GM19240 (cell line): ENCODE measurements around the gene PSMB8.
"Not testable (repeated sequence)": the region's sequence is repeated elsewhere in the genome, so short reads cannot be mapped to it uniquely, and the experiment has no call there.

Experiments used
- DNase-seq: peaks from one replicate; pipeline ENCODE4 v3.0.0; 2011; ENCODE audit warnings: low spot score; ENCODE audit not compliant: insufficient read length

Gene PSMB8

DNA sequence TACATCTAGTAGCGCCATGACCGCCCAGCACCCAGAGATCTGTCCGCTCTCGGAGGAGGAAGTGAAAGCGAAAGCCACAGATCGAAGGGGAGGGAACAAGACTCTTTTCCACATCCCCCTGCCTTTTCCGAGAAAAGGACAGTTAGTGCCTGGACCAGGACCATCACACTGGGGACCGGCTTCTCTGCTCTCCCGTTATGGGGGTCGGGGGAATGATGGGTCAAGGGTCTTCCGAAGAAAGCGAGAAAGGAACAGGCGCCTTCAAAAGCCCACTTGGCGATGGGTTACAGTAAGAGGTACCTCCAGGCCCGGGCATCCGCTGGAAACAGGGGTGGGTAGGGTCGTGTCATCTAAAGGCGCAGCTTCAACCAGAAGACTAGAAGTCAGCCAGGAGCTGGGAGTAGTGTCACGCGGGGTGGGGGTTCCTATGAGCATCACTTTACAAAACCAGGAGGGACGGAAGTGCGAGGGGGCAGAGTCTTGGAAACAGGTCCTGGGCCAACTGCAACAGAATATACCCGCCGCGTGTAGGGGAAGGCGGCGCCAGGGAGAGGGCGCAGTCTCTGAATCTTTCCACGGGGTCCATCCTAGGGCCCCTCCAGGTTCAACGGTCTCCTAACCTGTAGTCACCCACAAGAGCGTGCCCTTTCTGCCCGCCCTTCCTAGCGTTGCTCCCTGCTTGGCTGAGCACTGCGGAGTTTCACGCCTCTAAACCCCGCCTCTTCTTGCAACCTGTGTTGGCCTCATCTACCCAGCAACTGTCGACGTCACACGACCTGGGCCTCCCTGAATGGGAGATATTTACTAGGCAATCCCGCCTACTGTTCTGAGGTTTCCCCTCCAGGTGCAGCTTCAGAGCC, at the start of gene PSMB8:
Gene PSMB8 (minus strand): TSS at position 69 of the 860 bp plus-strand sequence. CDS start 51 bp downstream, at position 18.
- peak; percentile 63 for DNase-seq

DNA sequence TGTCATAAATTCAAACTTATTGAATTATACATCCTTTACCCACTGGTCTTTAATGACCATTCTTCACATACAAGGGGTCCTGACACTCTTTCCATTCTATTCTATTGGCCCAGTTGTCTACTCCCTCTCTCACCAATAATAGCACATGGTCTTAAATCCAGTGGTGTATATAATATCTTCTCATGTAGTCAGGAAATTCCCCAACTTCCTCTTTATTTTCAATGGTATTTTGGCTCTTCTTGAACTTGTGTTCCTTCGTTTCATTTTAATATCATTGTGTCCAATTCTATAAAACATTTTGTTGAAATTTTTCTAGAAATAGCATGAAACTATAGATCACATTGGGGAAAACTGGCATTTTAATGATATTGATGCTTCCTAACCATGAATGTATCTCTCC, 47.0 kb upstream of the PSMB8 start:
- no peak for DNase-seq

DNA sequence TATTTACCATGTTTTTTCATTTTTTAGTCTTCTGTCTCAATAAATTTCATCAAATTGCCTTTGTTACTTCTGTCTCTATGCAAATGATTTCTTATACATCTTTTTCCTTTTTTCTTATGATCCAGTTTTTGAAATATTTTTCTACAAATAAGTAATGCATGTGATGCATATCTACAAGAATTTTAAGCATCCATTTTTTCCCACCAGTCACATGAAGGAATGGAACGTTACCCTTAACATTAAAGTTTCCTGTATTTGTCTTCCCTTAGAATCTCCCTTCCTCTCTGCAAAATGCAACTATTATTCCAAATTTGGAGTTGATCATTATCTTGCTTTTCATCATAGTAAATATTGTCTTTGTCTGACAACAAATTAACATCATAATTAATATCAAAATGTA, 45.7 kb upstream of the PSMB8 start:
- DNase-seq: no peak

DNA sequence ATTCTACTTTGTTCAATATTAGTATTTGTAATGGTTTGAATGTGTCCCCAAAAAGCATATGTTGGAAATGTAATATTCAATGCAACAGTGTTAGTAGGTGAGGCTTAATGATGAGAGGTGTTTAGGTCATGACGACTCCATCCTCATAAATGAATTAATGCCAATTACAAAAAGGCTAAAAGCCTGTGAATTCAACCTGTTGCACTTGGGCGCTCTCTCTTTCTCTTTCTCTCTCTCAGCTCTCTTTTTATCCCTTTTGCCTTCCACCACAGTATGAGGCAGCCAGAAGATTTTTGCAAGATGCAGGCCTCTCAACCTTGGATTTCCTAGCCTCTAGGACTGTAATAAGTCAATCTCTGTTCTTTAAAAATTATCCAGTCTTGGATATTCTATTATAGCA, 44.7 kb upstream of the PSMB8 start:
- DNase-seq: no peak

DNA sequence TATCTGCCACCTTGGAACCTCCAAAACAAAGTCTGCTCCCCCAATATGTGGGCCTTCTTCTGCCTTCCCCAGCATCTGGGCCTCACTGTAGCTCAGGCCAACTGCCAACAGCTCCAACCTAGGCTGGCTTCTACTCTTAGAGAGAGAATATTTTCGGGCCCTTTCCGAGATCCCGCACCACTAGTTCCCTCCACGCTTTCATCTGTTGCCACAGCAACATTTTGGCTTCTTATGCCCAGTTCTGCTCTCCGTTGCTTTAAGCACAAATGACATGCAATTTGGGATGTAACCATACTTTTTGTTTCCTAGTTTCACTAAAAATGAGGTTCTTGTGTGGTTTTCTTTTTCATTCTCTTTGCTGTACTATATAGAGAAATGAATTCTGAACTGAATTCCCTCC, 43.8 kb upstream of the PSMB8 start:
- DNase-seq: no peak

DNA sequence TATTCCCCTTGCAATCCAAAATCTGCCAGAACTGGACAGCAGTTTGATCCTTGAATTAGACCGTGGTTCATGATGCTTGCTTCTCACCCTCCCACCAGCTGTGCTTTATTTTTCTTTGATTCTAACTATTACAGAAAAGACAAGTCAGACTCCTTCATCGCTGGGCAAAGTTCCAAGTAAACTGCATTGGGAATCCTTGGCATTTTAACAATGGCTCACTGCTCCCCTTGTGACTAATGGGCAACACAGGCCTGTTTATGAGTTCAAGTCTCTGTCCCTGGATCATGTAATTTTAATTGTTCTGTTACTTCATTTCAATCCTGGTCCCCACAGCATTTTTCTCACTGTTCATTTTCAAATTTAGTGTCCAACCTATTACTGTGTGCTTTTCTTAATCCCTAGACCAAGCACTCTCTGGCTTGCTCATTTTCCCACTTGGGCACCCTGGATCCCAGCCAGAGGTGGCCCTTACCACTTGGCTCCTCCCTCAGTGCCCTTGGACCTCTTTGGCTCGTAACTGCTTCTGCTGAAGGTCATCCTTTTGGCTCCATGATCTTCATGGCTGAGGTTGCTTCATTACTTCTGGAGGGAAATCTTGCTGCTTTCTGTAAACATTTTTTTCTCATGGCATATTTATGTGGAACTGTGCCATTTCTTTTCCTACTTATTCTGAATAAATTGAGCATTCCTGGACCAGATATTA, 43.0 kb upstream of the PSMB8 start:
- DNase-seq: no peak

DNA sequence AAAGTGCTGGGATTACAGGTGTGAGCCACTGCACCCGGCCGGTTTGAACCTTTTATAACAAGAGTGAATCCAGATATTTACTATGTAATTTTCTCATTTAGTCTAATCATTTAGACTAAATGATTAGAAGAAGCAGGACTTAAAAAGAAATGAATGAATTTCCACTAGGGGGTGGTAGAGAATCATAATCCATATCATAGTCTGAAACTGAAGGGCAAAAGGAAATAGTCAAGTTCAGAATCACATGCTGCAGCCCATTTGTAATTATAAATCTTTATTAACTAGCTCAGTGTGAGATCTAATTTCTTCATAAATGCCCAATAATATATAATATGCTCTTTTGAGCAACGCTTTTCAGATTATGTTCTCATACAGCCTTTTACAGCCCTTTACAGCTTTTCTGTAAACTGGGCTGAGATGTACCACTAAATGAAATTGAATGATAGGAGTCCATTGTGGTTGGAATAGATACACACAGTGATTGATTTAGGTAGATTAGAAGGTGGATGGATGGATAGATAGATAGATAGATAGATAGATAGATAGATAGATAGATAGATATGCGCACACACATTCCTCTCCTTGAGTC, 41.9 kb upstream of the PSMB8 start:
- no peak for DNase-seq

DNA sequence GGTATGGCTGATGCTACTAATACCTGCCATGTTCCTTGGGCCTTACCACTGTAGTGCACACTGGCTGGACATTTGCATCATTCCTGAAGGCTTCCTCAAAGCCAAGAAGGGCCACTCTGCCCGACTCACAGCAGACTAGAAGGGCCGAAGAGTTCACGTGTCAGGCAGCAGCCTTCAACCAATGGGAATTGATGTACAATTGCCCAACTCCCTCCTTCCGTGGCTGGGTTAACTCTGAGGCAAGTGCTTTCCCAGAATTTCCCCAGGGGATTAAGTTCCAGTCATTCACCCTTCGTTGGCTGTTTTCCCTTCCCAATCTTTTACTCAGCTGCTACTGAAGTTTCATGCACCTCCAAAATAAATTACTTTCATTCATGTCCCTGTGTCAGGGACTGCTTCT, 39.9 kb upstream of the PSMB8 start:
- no peak for DNase-seq

DNA sequence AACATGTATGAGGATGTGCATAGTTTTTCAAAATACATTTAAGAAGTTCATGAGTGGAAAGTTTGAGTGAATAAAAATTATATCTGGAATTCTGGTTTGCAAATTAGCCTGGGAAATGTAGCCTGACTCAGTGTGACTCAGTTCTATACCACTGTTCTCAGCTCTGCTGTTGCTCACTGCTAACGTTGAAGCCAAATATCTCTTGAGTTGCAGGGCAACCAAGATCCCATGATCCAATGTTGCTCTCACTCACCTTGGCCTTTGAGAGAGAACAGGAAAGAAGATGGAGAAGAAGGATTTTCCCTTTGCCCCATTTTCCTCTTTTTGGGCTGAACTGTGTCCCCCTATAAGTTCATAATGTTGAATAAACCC, 39.0 kb upstream of the PSMB8 start:
- no peak for DNase-seq

DNA sequence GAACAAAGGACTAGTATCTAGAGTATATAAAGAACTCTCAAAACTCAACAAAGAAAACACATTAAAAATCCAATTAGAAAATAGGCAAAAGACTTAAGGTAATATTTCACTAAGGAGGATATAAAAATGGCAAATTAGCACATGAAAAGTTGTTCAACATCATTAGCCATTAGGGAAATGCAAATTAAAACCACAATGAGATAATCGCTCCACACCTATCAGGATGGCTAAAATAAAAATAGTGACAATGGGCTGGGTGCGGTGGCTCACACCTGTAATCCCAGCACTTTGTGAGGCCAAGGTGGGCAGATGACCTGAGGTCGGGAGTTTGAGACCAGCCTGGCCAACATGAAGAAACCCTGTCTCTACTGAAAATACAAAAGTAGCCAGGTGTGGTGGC, 37.1 kb upstream of the PSMB8 start:
- DNase-seq: not testable (repeated sequence)

DNA sequence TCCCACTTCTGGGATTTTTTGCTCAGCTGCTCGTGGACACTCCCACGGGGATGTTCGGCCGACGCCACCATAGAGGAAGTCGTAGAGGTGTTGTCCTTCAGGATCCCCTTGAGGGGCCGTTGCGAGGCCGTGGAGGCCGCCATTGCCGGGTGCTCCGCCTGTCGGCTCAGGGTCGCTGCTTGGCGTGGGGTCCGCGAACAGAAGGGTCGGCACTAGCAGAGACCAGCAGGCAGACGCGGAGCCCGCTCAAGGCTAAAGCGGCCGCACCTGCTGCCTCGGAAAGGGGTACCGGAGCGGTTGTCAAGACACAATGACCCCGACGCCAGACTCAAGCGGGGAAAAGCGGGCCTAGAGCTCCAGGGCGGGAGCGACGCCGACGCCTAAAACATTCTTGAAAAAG, 35.8 kb upstream of the PSMB8 start:
- no peak for DNase-seq

DNA sequence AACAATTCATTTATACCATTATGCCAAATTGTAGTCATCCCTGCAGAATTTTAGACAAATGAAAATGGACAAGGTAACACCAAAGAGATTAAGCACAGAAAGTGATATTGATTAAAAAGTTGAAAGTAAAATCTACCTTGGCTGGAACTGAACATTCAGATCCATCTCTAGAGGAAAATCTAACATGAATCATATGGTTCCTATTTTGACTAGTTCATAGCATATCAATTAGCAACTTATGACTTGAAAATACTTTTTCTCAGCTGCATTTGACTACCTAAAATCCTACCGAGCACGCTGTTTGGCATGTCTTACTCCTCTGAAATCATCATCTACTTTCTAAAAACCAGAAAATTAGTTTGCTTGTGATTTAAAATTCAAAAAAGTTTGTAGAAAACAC, 32.8 kb upstream of the PSMB8 start:
- no peak for DNase-seq

DNA sequence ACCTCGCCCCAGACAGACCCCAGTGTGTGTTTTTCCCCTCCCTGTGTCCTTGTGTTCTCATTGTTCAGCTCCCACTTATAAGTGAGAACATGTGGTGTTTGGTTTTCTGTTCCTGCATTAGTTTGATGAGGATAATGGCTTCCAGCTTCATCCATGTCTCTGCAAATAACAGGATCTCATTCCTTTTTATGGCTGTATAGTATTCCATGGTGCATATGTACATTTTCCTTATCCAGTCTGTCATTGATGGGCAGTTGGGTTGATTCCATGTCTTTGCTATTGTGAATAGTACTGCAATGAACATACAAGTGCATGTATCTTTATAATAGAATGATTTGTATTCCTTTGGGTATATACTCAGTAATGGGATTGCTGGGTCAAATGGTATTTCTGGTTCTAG, 30.1 kb upstream of the PSMB8 start:
- DNase-seq: not testable (repeated sequence)

DNA sequence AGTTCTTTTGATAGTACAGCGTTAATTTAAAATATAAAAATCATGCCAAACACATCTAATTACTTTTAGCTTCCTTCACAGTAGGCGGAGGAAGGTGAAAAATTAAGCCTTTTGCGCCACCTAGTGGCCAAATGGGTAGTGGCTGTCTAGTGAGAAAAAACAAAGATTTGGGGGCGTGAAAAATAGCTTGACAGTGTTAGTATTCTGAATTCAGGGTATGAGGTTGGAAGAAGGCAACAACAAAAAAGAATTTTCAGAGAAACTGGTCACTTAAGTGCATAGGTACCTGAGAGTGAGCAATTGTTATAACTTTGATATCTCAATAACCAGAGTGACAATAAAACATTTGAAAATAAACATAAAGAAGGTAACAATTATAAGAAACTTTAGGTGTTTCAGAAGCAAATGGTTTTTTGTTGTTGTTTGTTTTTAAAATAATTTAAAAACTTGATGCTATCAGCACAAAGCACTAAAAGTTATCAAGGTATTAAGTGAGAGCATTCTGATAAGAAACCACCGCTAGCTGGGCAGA, 24.5 kb upstream of the PSMB8 start:
- DNase-seq: no peak

DNA sequence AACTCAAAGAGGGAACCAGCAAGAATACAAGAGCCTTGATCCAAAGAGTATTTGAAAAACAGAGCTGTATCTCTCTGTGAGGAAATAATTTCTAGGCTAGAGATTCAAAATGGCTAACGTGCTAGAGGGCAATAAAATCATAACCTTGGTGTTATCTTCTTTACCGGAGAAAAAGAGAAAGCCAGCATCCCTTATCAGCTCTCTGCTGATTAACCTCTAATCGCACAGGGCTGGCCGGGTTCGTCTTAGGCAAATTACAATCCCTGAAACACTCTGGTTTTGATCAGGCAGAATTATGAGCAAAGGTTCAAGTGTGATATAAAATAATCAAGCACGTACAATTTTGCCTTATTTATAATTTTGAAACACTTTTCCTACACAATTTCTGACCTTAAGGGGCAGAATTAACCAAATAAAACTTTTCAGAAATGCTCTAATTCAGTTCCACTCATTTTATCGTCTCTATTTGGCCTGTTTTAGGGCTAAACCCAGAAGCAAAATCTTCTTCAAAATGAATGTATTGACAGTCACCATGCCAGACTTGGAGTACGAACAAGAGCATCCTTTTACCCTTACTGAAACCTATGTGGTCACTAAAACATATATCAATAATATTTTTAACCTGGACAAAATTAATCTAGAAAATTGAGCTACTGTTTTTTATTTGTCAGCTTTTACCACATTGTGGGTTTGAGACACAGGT, 23.9 kb upstream of the PSMB8 start:
- no peak for DNase-seq

DNA sequence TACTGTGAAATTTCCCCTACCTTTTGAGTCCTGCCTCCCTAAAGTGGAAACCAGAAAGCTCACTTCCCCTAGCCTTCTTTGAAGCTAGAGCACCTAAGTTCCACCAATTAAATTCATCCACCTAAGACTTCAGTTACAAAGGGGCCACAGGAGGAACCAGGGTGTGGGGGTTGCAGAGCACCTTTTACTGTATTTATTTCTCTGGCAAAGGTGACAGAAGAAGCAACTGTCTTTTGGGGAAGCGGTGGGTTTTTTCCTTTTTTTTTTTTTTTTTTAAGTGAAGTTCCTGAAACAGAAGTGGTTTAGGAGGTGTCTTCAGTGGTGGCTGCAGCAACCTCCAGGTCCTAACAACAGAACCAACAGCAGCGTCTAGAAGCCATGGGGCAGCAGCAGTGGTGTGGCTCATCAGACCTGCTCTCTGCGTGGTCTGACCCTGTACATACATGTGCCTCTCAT, 23.2 kb upstream of the PSMB8 start:
- DNase-seq: no peak

DNA sequence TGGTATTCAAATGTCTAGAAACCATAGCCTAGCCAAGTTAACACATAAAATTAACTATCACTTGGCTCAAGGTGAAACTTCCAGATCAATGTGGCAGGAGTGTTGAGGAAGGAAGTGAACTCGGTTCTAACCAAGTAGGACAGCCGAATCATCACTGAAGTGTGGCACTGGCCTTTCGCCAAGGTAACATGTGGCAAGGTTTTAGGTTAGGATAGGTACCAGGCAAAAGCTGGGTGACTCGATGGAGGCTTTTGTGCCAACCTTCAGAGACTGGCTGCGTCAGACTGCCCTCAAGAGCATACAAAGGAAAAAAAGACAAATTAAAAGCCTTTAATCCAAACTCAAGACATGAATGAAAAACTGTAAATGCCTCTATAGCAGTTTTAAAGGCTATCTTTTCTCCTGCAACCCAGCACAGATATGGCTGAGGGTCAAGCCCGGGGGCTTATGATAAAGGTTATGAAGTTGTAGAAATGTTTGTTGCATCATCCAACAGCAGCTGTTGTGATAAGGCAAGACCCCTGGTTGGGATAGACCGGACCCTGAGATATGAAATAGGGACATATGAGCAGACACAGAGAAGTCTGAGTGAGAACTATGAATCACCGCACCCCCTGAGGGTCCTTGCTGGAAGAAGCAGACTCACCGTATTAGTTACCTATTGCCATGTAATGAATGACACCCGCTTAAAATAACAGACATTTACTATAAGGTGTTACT, 22.0 kb upstream of the PSMB8 start:
- no peak for DNase-seq

DNA sequence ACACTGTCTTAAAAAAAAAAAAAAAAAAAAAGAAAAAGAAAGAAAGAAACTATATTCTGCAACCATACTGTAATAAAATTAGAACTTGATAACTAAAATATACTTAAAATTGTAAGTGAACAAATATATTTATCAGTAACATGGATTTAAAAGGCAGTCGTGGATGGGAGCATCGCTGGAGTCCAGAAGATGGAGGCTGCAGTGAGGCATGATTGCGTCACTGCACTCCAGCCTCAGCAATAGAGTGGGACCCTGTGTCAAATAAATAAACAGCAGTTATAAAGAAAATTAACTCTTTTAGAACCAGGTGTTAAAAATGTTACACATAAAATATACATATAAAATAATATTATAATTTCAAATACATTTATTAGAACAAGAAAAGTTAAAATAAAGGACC, 18.9 kb upstream of the PSMB8 start:
- DNase-seq: no peak

DNA sequence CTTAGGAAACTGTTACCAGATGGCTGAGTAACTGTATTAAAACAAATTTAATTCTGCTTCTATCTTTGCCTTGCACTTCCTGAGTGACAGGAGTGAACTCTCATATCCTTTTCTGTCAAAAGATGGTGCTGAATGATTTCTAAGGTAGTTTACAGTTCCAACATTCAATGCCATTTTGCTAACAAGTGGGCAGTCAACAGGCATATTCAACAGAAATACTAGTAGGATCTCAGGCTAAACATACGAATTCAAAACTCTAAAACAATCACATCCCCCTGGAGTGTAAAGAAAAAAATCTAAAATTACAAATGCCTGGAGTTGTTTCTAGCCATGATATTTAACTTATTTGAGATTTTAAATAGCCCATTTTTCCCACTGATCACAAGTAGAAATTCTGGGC, 16.8 kb upstream of the PSMB8 start:
- no peak for DNase-seq

DNA sequence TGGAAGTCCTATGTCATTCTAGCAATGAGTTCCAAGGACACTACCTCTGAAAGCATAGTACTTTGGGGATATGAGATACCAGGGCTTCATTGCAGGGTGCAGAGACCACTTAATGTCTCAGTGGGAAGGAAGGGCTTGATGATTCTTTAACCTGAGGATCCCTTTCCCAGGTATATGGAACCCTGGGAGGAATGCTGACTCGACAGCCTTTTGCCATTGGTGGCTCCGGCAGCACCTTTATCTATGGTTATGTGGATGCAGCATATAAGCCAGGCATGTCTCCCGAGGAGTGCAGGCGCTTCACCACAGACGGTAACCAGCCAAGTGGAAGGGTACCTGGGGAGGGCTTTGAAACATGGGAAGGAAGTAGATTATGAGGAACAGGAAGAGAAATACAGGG, 14.3 kb upstream of the PSMB8 start:
- no peak for DNase-seq
